Liver (tissue), 9 donors: Measurements from ENCODE around the gene ADAMTS6. TPM values are rescaled to one million over a fixed set of nuclear protein-coding genes. Genes with fewer than 3 reads are reported as not detected.

Source experiments
- DNase-seq: peaks from one replicate; pipeline ENCODE4 v3.0.0-alpha.2; 2017; ENCODE audit warnings: low spot score
- H3K27ac ChIP-seq, 2 donors: one replicate each; pipeline ENCODE4 v1.7.0; 2013; ENCODE audit warnings: inconsistent platforms in 2 of 2, low read length in 2 of 2, control low read depth in 1 of 2, low read depth in 1 of 2, mild to moderate bottlenecking in 1 of 2
- H3K27me3 ChIP-seq, 4 donors: one replicate each; pipeline versions ENCODE4 v1.6.1 to v1.7.0; 2013; ENCODE audit warnings: low read length in 3 of 4, inconsistent platforms in 1 of 4, mild to moderate bottlenecking in 1 of 4, moderate library complexity in 1 of 4; ENCODE audit not compliant: control insufficient read depth in 4 of 4, insufficient read depth in 4 of 4
- H3K36me3 ChIP-seq, 4 donors: one replicate each; pipeline versions ENCODE4 v1.6.1 to v1.7.0; 2013; ENCODE audit warnings: low read length in 3 of 4, mild to moderate bottlenecking in 3 of 4, low read depth in 1 of 4, moderate library complexity in 1 of 4; ENCODE audit not compliant: control insufficient read depth in 4 of 4, insufficient read depth in 3 of 4
- H3K4me1 ChIP-seq, 4 donors: one replicate each; pipeline versions ENCODE4 v1.6.1 to v1.7.0; 2013; ENCODE audit warnings: low read length in 3 of 4, mild to moderate bottlenecking in 3 of 4, moderate library complexity in 1 of 4; ENCODE audit not compliant: control insufficient read depth in 4 of 4, insufficient read depth in 4 of 4
- H3K4me3 ChIP-seq, 3 donors: one replicate each; pipeline versions ENCODE4 v1.6.1 to v1.7.0; 2013; ENCODE audit warnings: low read length in 3 of 3, control low read depth in 1 of 3, low read depth in 1 of 3, mild to moderate bottlenecking in 1 of 3
- H3K9ac ChIP-seq, 2 donors: one replicate each; pipeline ENCODE4 v1.7.0; 2013; ENCODE audit warnings: low read length in 2 of 2, mild to moderate bottlenecking in 2 of 2, moderate library complexity in 2 of 2, control low read depth in 1 of 2, low read depth in 1 of 2
- H3K9me3 ChIP-seq, 4 donors: one replicate each; pipeline versions ENCODE4 v1.6.1 to v1.7.0; 2013; ENCODE audit warnings: low read length in 3 of 4; ENCODE audit not compliant: control insufficient read depth in 4 of 4
- ATF3 ChIP-seq: IDR thresholded peaks from 2 replicates; pipeline ENCODE4 v1.6.1; 2016; ENCODE audit warnings: antibody characterized with exemption
- EGR1 ChIP-seq, 2 donors: IDR thresholded peaks; 2 replicates each; pipeline ENCODE4 v1.6.1; 2016 to 2018; ENCODE audit warnings: antibody characterized with exemption in 2 of 2, low read depth in 2 of 2
- FOXA1 ChIP-seq: IDR thresholded peaks from 2 replicates; pipeline ENCODE4 v1.6.1; 2016; ENCODE audit warnings: antibody characterized with exemption
- FOXA2 ChIP-seq: IDR thresholded peaks from 2 replicates; pipeline ENCODE4 v1.6.1; 2016; ENCODE audit warnings: antibody characterized with exemption
- GABPA ChIP-seq, 2 donors: IDR thresholded peaks in 1 of 2; conservative IDR thresholded peaks in 1 of 2; 2 replicates each; pipeline ENCODE4 v1.6.1; 2016; ENCODE audit warnings: antibody characterized with exemption in 2 of 2, mild to moderate bottlenecking in 1 of 2, moderate library complexity in 1 of 2
- HNF4A ChIP-seq, 2 donors: conservative IDR thresholded peaks; 2 replicates each; pipeline ENCODE4 v1.6.1; 2016; ENCODE audit warnings: antibody characterized with exemption in 2 of 2, mild to moderate bottlenecking in 2 of 2
- HNF4G ChIP-seq: IDR thresholded peaks from 2 replicates; pipeline ENCODE4 v1.6.1; 2016; ENCODE audit warnings: antibody characterized with exemption
- JUND ChIP-seq, 2 donors: IDR thresholded peaks; 2 replicates each; pipeline ENCODE4 v1.6.1; 2016; ENCODE audit warnings: antibody characterized with exemption in 2 of 2
- NR2F2 ChIP-seq: IDR thresholded peaks from 2 replicates; pipeline ENCODE4 v1.6.1; 2016; ENCODE audit warnings: antibody characterized with exemption
- RAD21 ChIP-seq, 2 donors: IDR thresholded peaks; 2 replicates each; pipeline ENCODE4 v1.6.1; 2016; ENCODE audit warnings: antibody characterized with exemption in 2 of 2, mild to moderate bottlenecking in 2 of 2
- RXRA ChIP-seq, 2 donors: IDR thresholded peaks; 2 replicates each; pipeline ENCODE4 v1.6.1; 2017 to 2018; ENCODE audit warnings: antibody characterized with exemption in 2 of 2, mild to moderate bottlenecking in 1 of 2
- SP1 ChIP-seq: IDR thresholded peaks from 2 replicates; pipeline ENCODE4 v1.6.1; 2018; ENCODE audit warnings: antibody characterized with exemption, mild to moderate bottlenecking
- TAF1 ChIP-seq: conservative IDR thresholded peaks from 2 replicates; pipeline ENCODE4 v1.6.1; 2016; ENCODE audit warnings: antibody characterized with exemption, mild to moderate bottlenecking
- YY1 ChIP-seq: IDR thresholded peaks from 2 replicates; pipeline ENCODE4 v1.6.1; 2016; ENCODE audit warnings: antibody characterized with exemption, mild to moderate bottlenecking
- ZBTB33 ChIP-seq: IDR thresholded peaks from 2 replicates; pipeline ENCODE4 v1.6.1; 2016; ENCODE audit warnings: antibody characterized with exemption
- WGBS: extraction: QIAGEN DNeasy Blood & Tissue Kit; methylation state at CpG from one replicate; pipeline ENCODE4 v1.1.7; 2013; 5-methylcytosine and 5-hydroxymethylcytosine counted together
- polyA plus RNA-seq, 2 donors: library from polyadenylated mRNA; stranded (reverse) in 1 of 2; unstranded in 1 of 2; fragments of 200-250 nt in 1 of 2; fragments of >200 nt in 1 of 2; fragmentation: Nextera tagmentation in 1 of 2; extraction: Ambion mirVana in 1 of 2; gene quantifications; one replicate each; pipeline versions ENCODE4 v1.2.1 to v1.2.3, GENCODE V29; 2013 to 2015
- total RNA-seq, 2 donors: library from RNA; depleted of rRNA; stranded (reverse); fragments of >200 nt; gene quantifications; one replicate each; pipeline ENCODE4 v1.2.3, GENCODE V29; 2014
- TF ChIP-seq, protein P1 (sequence below): fragments of 150-350 bp; IDR thresholded peaks from 2 replicates; pipeline ENCODE4 v1.5.1; 2017; ENCODE audit warnings: improper control_type of control experiment, low read depth, low read length; ENCODE audit not compliant: missing input control
- TF ChIP-seq, protein P2 (sequence below): IDR thresholded peaks from 2 replicates; pipeline ENCODE4 v1.6.1; 2016; ENCODE audit warnings: antibody characterized with exemption, mild to moderate bottlenecking
- TF ChIP-seq, protein P3 (sequence below): IDR thresholded peaks from 2 replicates; pipeline ENCODE4 v1.6.1; 2016; ENCODE audit warnings: antibody characterized with exemption
- donor health status: healthy.
- donor health status: healthy.
- donor health status: healthy.
- donor health status: healthy.
- donor health status: healthy.

Gene ADAMTS6
- total and polyA plus RNA-seq, 4 donors = 0.06 to 2.0 (median 0.59) TPM

GRCh38 chr5:65480306-65480865, 1.3 kb downstream of the ADAMTS6 start:
- peak overlapping the region; percentile 74 to 94 for H3K27ac ChIP-seq
- TF ChIP-seq RXRA (IDR thresholded peaks at IDR 0.05) (peak; percentile 22 to 75), ZBTB33 (no peak), ATF3 (no peak), FOXA1 (peak; percentile 13), EGR1 (IDR thresholded peaks at IDR 0.05; ENCODE audit: low read depth in 2 of 2) (peak; percentile 19 to 26), NR2F2 (peak; percentile 19), GABPA (IDR thresholded peaks at IDR 0.05 in 1 of 2, conservative IDR thresholded peaks at IDR 0.05 in 1 of 2) (no peak), SP1 (peak; percentile 62), HNF4G (peak; percentile 30), FOXA2 (no peak), YY1 (peak; percentile 74), JUND (IDR thresholded peaks at IDR 0.05) (peak in 1 of 2 donors; percentile 33), RAD21 (IDR thresholded peaks at IDR 0.05) (peak; percentile 58 to 64), TAF1 (peak; percentile 40), HNF4A (conservative IDR thresholded peaks at IDR 0.05) (peak; percentile 54)
- TF ChIP-seq, protein P1, sequence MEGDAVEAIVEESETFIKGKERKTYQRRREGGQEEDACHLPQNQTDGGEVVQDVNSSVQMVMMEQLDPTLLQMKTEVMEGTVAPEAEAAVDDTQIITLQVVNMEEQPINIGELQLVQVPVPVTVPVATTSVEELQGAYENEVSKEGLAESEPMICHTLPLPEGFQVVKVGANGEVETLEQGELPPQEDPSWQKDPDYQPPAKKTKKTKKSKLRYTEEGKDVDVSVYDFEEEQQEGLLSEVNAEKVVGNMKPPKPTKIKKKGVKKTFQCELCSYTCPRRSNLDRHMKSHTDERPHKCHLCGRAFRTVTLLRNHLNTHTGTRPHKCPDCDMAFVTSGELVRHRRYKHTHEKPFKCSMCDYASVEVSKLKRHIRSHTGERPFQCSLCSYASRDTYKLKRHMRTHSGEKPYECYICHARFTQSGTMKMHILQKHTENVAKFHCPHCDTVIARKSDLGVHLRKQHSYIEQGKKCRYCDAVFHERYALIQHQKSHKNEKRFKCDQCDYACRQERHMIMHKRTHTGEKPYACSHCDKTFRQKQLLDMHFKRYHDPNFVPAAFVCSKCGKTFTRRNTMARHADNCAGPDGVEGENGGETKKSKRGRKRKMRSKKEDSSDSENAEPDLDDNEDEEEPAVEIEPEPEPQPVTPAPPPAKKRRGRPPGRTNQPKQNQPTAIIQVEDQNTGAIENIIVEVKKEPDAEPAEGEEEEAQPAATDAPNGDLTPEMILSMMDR = no peak
- TF ChIP-seq, protein P2, sequence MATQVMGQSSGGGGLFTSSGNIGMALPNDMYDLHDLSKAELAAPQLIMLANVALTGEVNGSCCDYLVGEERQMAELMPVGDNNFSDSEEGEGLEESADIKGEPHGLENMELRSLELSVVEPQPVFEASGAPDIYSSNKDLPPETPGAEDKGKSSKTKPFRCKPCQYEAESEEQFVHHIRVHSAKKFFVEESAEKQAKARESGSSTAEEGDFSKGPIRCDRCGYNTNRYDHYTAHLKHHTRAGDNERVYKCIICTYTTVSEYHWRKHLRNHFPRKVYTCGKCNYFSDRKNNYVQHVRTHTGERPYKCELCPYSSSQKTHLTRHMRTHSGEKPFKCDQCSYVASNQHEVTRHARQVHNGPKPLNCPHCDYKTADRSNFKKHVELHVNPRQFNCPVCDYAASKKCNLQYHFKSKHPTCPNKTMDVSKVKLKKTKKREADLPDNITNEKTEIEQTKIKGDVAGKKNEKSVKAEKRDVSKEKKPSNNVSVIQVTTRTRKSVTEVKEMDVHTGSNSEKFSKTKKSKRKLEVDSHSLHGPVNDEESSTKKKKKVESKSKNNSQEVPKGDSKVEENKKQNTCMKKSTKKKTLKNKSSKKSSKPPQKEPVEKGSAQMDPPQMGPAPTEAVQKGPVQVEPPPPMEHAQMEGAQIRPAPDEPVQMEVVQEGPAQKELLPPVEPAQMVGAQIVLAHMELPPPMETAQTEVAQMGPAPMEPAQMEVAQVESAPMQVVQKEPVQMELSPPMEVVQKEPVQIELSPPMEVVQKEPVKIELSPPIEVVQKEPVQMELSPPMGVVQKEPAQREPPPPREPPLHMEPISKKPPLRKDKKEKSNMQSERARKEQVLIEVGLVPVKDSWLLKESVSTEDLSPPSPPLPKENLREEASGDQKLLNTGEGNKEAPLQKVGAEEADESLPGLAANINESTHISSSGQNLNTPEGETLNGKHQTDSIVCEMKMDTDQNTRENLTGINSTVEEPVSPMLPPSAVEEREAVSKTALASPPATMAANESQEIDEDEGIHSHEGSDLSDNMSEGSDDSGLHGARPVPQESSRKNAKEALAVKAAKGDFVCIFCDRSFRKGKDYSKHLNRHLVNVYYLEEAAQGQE = peak; percentile 59
- TF ChIP-seq, protein P3, sequence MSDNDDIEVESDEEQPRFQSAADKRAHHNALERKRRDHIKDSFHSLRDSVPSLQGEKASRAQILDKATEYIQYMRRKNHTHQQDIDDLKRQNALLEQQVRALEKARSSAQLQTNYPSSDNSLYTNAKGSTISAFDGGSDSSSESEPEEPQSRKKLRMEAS = no peak

More at GRCh38 chr5:65480306-65480865, 1.3 kb downstream of the ADAMTS6 start:
- H3K4me3 ChIP-seq = peak overlapping the region; percentile 49 to 71 (median 55)
- no peaks in the 10 kb centered on the region for H3K9me3 ChIP-seq
- peaks cover 3 to 30% (median 20%) of the 10 kb centered on the region in 4 donors for H3K4me1 ChIP-seq
- H3K27me3 ChIP-seq = no peaks in the 10 kb centered on the region
- WGBS = 1% methylated on average over 15 of the region's 15 CpGs
- peak overlapping the region; percentile 7 to 86 for H3K9ac ChIP-seq
- DNase-seq = peak; percentile 64
- H3K36me3 ChIP-seq = no peaks in the 10 kb centered on the region
